ENCODE results near the gene JAKMIP3.

DNA sequence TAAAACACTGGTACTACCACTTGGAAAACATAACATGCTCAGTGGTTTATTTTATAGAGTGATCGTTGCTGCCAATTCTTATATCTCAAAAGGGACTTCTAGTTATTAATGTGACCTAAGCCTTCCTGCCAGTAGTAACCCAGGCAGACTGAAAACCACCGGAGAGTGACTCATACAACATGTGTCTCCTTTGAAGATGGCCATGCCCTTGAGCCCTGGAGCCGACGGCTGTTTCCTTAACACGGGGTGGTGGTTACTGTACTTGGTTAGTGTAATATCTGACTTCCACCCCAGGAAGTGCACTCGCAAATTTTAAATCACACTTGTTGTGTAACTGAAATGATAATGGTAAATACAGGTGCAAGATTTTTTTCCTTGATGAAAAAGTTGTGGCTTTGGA is 30.5 kb downstream of the JAKMIP3 start:
- TF ChIP-seq, protein P1, sequence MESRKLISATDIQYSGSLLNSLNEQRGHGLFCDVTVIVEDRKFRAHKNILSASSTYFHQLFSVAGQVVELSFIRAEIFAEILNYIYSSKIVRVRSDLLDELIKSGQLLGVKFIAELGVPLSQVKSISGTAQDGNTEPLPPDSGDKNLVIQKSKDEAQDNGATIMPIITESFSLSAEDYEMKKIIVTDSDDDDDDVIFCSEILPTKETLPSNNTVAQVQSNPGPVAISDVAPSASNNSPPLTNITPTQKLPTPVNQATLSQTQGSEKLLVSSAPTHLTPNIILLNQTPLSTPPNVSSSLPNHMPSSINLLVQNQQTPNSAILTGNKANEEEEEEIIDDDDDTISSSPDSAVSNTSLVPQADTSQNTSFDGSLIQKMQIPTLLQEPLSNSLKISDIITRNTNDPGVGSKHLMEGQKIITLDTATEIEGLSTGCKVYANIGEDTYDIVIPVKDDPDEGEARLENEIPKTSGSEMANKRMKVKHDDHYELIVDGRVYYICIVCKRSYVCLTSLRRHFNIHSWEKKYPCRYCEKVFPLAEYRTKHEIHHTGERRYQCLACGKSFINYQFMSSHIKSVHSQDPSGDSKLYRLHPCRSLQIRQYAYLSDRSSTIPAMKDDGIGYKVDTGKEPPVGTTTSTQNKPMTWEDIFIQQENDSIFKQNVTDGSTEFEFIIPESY (IDR thresholded peaks at IDR 0.05; ENCODE audit: extremely low read depth, insufficient replicate concordance, low read length), result no peak
- TF ChIP-seq, protein P2, sequence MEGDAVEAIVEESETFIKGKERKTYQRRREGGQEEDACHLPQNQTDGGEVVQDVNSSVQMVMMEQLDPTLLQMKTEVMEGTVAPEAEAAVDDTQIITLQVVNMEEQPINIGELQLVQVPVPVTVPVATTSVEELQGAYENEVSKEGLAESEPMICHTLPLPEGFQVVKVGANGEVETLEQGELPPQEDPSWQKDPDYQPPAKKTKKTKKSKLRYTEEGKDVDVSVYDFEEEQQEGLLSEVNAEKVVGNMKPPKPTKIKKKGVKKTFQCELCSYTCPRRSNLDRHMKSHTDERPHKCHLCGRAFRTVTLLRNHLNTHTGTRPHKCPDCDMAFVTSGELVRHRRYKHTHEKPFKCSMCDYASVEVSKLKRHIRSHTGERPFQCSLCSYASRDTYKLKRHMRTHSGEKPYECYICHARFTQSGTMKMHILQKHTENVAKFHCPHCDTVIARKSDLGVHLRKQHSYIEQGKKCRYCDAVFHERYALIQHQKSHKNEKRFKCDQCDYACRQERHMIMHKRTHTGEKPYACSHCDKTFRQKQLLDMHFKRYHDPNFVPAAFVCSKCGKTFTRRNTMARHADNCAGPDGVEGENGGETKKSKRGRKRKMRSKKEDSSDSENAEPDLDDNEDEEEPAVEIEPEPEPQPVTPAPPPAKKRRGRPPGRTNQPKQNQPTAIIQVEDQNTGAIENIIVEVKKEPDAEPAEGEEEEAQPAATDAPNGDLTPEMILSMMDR (IDR thresholded peaks at IDR 0.05 in 2 of 3, conservative IDR thresholded peaks at IDR 0.05 in 1 of 3; ENCODE audit: borderline replicate concordance in 1 of 3, insufficient read depth in 1 of 3, low read depth in 2 of 3, low read length in 2 of 3), result no peak
